OCI-M1 (cell line): ENCODE results near the gene OR2G3.

Experiments
- DNase-seq: peaks from one replicate; lab custom pipeline; 2025; lab: John Stamatoyannopoulos, UW

Gene OR2G3

DNA sequence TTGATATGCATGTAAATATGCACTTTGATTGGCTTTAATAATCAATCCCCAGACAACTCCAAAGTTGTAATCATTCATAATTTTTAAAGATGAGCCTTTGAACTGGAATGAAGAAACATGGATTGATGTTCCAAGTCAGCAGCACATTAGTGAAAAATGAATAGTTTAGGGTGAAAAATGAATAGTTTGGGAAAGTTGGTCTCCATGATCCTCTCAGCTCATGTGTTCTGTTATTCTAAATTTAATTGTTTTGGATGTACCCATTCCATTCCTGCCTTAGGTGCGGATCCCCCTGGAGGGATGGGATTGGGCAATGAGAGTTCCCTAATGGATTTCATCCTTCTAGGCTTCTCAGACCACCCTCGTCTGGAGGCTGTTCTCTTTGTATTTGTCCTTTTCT, at the start of gene OR2G3:
Gene OR2G3 (plus strand): TSS at position 301 of the 400 bp plus-strand sequence. CDS start 0 bp downstream, at position 301.
- DNase-seq, result no peak

DNA sequence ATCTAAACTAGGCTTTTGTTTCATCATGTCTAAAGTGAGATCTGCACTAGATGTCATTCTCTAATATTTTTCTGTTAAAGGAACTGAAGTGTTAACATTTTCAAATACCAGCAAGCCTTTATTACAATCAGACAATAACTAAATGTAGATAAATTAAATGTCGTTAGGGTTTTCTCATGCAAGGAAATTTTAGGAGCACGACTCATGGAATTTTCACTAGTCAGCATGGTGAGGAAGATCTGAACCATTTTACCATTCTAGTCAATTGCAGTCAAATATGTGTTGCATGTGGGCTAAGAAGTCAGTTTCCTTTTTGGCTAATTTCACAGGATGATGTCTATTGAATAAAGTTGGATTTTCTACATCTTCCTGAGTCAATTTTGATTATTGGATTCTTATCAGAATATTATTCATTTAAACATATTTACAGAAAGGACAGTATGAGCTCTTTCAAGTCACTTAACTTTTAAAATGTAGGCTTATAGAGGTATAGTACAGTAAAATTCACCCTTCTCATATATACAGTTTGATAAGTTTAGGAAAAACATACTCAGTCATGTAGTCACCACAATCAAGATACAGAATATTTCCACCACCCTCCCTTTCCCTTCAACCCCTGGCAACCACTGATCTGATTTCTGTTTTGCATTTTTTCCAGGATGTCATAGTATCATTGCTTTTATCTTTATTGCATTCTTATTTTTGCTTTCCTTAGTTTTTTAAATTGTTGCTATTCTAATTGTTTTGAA, 47.3 kb upstream of the OR2G3 start:
- DNase-seq, result peak; percentile 53

DNA sequence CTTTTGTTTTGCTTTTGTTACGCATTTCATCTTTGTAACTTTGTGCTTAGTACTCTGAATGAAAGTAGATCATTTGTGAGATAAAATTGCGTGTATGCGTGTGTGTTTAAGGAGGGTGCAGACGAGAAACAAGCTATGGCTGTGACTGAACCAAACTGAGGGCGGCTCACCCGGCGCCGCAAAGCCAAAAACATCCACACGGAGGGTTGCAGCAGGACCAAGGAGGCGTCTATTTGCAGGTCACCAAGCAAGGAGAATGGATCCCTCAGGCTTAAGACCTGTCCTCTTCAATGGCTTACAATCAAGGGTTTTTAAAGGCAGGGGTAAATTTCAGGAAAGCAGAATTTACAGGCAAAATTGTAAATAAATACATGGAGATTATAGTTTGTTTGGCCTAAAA, 43.7 kb upstream of the OR2G3 start:
- DNase-seq, result no peak

DNA sequence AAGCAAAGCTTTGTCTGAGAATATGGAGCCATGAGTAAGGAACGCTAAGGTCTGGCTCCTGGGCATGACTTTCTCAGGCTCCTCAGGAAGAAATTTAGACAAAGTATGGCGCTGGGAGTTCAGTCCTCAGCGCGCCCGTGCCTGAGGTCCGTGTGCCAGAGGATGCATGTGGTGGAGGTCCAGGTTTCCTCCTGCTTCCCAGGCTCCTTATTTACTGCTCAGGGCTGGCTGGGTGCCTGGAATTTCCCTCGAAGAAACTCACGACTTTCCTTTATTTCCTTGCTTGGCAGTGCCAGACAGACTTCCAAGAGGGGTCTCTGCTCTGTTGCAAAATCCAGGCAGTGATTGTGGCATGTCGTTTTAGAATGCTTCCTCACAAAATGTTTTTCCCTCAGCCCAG, 43.2 kb upstream of the OR2G3 start:
- DNase-seq, result no peak

DNA sequence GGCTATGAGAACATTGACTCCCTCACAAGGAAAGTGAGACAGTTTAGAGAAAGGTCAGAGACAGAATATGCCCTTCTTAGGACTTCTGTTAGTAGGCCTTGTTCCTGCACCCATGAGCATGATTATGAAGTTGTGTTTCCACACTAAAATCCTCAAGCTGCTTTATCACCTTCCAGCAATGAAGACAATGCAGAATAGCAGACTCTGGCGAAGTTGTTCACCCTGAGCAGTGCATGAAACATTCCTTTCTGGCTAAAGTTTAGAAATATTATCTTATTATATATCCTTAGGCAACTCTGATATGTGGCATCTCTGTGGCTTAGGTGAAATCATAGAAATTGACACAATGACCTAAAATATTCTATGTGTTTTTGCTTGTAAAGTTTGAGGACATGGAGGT, 31.1 kb upstream of the OR2G3 start:
- DNase-seq, result no peak

DNA sequence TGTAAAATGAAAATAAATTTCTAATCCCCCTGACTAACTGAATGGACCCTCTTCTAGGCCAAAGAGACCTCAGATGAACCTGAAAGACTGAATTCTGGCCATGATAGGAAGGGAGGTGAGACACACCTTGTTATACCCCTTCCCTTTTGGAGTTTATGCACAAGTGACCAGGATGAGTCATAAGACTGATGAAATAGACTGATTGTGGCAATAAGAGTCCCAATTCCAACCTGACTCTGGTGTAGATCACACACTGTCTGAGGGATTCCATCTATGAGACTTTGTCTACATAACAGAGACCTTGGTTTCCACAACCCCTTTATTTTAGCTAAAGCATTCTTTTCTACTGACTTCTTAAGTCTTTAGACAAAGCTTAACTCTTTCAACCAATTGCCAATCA, 30.7 kb upstream of the OR2G3 start:
- DNase-seq, result peak; percentile 62

DNA sequence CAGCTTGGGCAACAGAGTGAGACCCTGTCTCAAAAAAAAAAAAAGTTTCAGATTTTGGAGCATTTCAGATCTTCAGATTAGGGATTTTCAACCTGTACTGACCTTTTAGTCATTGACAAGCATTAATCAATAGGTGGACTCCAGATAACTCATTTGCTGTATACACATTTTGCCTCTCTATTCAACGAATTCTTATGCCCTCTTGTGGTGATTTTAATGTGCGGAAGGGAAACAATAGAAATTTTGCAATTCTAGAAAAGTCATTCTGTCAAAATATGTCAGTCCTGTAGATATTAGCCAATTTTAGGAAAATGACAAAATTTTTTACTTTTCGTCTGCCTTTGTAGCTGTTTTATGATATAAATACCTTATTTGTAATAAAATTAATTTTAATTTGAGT, 28.9 kb upstream of the OR2G3 start:
- DNase-seq, result peak; percentile 79

DNA sequence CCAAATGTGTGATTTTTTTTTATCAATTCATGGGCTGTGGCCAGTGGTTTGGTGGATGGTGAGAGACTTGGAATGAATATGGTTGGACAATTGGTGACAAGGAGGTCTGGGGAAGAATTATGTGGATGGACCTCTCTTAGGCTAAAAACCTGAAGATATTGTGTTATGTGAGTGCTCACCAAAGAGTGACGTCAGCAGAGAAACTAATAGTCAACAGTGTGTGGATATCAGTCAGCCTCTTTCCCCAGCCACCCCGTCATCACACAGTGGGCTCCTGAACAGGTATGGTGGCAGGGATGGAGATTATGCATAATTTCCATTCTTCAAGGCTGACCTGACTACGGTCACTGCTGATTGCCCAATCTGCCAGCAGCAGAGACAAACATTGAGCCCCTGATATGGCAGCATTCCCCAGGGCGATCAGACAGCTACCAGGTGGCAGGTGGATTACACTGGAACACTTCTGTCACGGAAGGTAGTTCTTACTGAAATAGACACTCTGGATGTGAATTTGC, 26.4 kb upstream of the OR2G3 start:
- no peak for DNase-seq

DNA sequence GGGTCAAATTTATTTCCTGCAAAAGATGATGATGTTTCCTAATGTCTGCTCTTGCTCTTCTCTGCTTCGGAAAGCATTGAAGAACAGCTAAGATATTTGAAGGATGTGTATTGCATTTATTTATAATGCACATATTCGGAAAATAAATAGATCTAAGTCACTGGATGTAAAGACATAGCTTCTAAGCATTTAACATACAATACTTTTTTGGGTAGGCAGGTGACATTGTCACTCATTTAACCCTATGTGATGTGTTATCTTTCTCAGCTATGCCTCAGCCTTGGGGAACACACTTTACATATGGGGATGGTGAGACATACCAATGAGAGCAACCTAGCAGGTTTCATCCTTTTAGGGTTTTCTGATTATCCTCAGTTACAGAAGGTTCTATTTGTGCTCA, 17.3 kb upstream of the OR2G3 start, which contains the start of gene OR2G2:
Gene OR2G2 (plus strand): TSS at position 301 of the 400 bp plus-strand sequence. CDS start 0 bp downstream, at position 301.
- no peak for DNase-seq

DNA sequence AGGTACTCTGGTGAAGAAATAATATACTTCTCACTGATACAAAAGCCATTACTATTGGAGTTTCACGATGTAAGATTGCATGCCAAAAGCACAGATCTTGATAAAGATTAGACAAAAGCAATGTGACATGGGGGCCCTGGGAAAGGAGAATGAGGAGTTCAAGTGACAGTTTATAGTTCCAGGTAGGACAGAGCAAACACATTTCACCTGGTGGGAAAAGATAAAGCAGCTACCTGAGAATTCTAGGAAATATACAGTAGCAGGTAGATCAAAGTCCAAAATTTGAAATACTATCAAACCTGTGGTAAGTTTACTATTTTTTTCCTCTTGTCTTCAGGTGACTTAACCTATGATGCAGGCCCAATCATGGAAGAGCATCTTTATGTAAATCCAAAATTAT, 8.0 kb downstream of the OR2G3 start:
- DNase-seq, result no peak

DNA sequence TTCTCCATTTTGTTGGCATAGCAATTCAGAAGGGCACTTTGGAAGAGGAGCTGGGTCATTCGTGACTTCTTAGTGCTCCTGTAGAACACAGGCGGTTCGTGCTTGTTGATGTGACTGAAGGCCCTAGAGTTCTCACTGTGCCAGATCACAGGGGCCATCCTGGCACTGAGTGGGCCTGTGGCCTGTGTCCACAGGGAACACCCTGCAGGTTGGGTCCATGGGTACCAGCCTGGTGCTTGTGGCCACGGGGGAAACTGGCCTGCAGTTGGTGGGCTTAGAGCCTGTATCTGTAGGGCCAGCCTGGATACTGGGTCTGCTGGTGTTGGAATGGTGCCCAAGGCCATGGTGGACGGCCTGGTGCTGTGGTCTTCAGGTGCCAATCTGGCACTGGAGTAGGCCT, 9.2 kb downstream of the OR2G3 start:
- DNase-seq, result no peak

DNA sequence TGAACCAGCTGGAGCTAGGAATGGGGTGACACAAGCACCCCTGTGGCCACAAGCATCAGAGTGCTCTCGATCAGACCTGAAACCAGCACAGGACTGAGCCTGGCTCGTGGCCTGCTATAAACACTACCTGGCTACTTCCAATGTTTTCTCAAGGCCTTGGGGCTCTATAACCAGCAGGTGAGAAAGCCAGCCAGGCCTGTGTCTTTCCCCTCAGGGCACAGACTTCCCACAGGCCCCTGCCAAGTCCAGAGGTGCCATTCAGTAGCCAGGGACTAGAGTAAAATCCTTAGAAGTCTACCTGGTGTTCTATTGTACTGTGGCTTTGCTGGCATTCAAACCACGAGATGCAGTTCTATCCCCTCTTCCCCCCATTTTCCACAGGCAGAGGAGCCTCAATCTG, 22.6 kb downstream of the OR2G3 start:
- no peak for DNase-seq

DNA sequence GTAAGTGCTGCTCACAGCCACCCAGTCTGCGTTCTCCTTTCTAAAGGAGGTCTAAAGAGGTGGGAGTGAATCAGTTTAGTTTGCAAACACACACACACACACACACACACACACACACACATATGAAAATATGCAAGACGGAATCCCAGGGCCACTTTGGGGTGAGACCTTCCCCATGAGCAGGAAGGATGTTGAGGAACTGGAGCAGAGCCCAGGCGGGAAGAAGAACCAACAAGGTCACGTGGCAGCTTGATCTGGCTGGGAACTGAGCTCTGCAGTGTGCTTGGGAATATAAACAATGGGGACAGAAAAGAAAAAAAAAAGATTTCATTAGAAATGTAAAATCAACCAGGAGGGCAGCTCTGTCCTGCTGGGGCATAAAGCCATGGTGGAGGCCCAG, 32.6 kb downstream of the OR2G3 start:
- no peak for DNase-seq

DNA sequence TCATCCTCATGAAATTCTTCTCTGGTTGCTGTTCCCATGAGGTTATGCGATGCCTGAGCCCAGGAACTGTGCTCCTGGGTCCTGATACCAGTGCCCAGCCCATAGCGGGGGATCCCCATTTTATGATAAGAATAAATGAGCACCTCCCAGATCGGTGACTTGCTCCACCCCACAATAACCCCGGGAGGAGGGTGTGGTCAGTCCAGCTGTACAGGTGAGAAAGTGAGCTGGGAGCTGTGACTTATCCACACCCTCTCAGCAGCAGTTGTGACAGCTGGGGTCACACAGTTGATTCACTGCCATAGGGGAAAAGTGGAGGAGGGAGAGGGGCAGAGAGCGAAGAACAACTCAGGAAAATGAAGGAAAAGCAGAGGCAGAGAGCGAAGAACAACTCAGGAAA, 33.4 kb downstream of the OR2G3 start:
- DNase-seq, result no peak

DNA sequence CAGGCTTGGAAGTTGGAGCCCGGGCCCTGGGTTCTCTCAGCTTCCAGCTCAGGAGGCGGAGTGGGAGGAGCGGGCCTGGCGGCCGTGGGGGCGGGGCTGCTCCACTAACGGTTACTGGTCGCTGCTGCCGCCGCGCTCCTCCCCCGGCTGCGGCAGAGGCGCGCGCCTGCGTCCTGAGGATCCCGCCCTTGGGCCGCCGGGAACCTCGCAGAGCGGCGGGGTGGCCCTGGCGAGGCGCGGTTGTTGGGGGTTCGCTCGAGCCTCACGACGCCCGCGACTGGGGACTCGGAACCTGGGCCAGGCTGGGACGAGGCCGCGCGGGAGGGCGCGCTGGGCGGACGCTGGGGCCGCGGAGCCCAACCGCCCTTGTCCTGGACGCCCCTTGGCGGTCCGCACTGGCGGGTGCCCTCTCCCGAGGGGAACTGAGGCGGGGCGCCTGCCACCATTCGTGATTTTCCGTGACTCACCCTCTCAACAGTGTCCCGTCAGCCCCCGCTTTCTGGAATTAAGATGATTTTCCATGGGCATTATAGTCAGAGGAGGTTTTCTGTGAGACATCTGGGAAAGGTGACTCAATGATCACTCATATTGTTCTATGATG, 34.1 kb downstream of the OR2G3 start:
- peak; percentile 76 for DNase-seq

DNA sequence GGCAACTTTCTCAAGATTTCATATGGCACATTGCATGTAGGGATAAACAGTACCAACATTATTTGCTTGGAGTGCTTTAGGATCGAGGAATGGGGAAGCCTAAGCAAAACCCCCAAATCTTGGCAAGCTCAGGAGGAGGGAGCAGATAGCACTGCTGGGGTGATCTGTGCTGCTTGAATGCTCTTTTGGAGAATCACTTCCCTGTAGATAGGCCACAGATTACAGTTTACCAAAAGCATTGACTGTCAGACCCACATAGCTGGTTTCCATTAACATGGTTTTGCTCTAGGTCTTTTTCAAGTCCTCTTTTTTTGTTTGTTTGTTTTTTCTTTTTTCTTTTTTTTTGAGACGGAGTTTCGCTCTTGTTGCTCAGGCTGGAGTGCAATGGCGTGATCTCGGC, 37.4 kb downstream of the OR2G3 start:
- DNase-seq, result no peak

DNA sequence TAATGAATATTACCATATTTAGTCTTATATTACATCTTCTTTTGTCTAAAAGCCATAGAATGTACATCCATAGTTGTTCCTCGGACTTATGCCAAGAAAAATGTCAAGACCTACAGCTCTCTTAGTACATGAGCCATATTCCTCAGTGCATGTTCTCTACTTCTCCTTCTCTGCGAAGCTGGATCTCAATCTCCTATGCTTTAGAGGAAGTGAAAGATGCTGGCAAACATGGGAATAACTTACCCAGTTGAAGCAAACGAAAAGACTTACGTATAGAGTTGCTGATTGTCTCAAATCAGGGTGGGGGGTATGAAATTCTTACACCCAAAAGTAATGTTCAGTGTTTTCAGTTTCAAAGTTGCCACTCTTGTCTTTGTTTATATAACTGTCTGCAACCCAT, 41.5 kb downstream of the OR2G3 start:
- peak; percentile 48 for DNase-seq

DNA sequence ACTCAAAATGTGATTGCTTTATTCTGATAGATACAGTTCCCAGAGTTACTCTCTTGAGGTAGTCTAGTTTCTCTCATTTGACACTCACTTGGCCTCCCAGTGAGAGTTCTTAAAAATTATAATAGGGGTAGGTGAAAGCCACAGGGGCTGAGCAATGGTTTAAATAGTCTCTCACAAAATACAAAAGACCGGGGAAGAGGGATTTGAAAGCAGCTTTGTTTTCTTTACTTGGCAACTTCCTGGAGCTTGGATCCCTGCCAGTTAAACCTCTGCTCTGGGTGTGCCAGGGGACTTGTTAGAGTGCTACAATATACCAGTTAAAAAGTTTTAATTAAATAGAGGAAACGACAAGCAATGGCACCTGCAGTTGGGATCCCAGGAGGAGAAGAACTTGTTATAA, 42.5 kb downstream of the OR2G3 start:
- DNase-seq, result peak; percentile 13

DNA sequence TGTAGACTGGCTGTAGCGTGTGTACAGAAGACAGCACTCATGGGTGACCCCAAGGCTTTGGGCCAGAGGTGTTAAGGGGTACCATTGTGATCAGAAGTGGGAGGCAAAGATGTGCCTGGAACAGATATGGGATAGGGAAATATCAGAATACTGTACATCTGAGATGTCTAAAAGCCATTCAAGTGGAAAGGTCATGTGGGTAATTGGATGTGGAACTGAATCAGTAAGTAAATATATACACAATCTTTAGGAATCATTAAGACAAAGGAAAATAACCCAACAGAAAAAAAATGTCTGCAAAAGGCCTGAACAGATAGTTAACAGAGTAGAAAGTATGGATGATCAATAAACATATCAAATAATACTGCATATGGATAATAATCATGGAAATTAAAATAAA, 47.7 kb downstream of the OR2G3 start:
- no peak for DNase-seq
